ENCODE measurements around the gene DUS3L. TPM values are rescaled to one million over a fixed set of nuclear protein-coding genes. Genes with fewer than 3 reads are reported as not detected.

Gene DUS3L
- total RNA-seq, 1 donor from 2014 or later = 61.1 TPM

DNA sequence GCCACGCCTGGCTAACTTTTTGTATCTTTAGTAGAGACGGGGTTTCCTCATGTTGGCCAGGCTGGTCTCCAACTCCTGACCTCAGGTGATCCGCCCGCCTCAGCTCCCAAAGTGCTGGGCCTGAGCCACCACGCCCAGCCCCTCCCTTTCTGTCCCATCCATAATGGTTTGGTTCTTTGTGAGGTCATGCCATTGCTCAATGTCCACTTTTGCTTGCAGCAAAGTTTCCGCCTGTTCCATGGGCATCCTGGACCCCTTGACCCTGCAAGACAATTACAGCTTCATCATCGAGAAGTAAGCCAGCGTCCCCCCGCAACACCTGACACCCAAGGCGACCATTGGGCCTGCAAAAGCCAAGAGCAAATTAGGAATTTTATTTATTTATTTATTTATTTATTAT lies 23.0 kb downstream of the DUS3L start:
- H3K27ac Mint-ChIP-seq = no peak overlapping the region
- no peak overlapping the region for H3K4me3 Mint-ChIP-seq
- TF ChIP-seq, protein P1, sequence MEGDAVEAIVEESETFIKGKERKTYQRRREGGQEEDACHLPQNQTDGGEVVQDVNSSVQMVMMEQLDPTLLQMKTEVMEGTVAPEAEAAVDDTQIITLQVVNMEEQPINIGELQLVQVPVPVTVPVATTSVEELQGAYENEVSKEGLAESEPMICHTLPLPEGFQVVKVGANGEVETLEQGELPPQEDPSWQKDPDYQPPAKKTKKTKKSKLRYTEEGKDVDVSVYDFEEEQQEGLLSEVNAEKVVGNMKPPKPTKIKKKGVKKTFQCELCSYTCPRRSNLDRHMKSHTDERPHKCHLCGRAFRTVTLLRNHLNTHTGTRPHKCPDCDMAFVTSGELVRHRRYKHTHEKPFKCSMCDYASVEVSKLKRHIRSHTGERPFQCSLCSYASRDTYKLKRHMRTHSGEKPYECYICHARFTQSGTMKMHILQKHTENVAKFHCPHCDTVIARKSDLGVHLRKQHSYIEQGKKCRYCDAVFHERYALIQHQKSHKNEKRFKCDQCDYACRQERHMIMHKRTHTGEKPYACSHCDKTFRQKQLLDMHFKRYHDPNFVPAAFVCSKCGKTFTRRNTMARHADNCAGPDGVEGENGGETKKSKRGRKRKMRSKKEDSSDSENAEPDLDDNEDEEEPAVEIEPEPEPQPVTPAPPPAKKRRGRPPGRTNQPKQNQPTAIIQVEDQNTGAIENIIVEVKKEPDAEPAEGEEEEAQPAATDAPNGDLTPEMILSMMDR (IDR thresholded peaks at IDR 0.05; ENCODE audit: unreplicated experiment) = no peak
- no peak for DNase-seq (ENCODE audit: low spot score in 2 of 2, unreplicated experiment in 2 of 2)
- H3K27me3 Mint-ChIP-seq (ENCODE audit: low read depth) = no peaks in the 10 kb centered on the region
- no peaks in the 10 kb centered on the region for H3K36me3 Mint-ChIP-seq
- no peaks in the 10 kb centered on the region for H3K9me3 Mint-ChIP-seq
- no peaks in the 10 kb centered on the region for H3K4me1 Mint-ChIP-seq

- Mint-ChIP-seq H3K27me3 (ENCODE audit: low read depth) (no peaks in the 10 kb centered on the region), H3K9me3 (no peaks in the 10 kb centered on the region), H3K4me3 (no peak overlapping the region), H3K27ac (no peak overlapping the region), H3K4me1 (no peaks in the 10 kb centered on the region), H3K36me3 (no peaks in the 10 kb centered on the region)
- no peak for DNase-seq (ENCODE audit: low spot score in 2 of 2, unreplicated experiment in 2 of 2)
- TF ChIP-seq, protein P1 (IDR thresholded peaks at IDR 0.05; ENCODE audit: unreplicated experiment) = no peak
Measured at GRCh38 chr19:5765220-5765619, 25.7 kb downstream of the DUS3L start.

- H3K27me3 Mint-ChIP-seq (ENCODE audit: low read depth) = peaks cover 2% of the 10 kb centered on the region
- TF ChIP-seq, protein P1 (IDR thresholded peaks at IDR 0.05; ENCODE audit: unreplicated experiment) = no peak
Measured at GRCh38 chr19:5762608-5763217, 28.2 kb downstream of the DUS3L start.

GRCh38 chr19:5753743-5754142 lies 37.2 kb downstream of the DUS3L start:
- H3K4me1 Mint-ChIP-seq = peaks cover 2% of the 10 kb centered on the region
- peaks cover 7% of the 10 kb centered on the region for H3K27me3 Mint-ChIP-seq (ENCODE audit: low read depth)
- DNase-seq (ENCODE audit: low spot score in 2 of 2, unreplicated experiment in 2 of 2) = no peak
- TF ChIP-seq, protein P1 (IDR thresholded peaks at IDR 0.05; ENCODE audit: unreplicated experiment) = no peak
- H3K36me3 Mint-ChIP-seq = no peaks in the 10 kb centered on the region
- H3K4me3 Mint-ChIP-seq = no peak overlapping the region
- H3K27ac Mint-ChIP-seq = no peak overlapping the region
- no peaks in the 10 kb centered on the region for H3K9me3 Mint-ChIP-seq

More at GRCh38 chr19:5762608-5763217, 28.2 kb downstream of the DUS3L start:
- Mint-ChIP-seq H3K36me3 (no peaks in the 10 kb centered on the region), H3K27ac (no peak overlapping the region), H3K4me1 (no peaks in the 10 kb centered on the region), H3K9me3 (no peaks in the 10 kb centered on the region), H3K4me3 (no peak overlapping the region)
- no peak for DNase-seq (ENCODE audit: low spot score in 2 of 2, unreplicated experiment in 2 of 2)

GRCh38 chr19:5751709-5752108 lies 39.3 kb downstream of the DUS3L start:
- TF ChIP-seq, protein P1 (IDR thresholded peaks at IDR 0.05; ENCODE audit: unreplicated experiment) = no peak
- H3K4me1 Mint-ChIP-seq = peaks cover 2% of the 10 kb centered on the region
- no peak overlapping the region for H3K27ac Mint-ChIP-seq
- H3K27me3 Mint-ChIP-seq (ENCODE audit: low read depth) = peaks cover 7% of the 10 kb centered on the region
- H3K36me3 Mint-ChIP-seq = no peaks in the 10 kb centered on the region
- no peak for DNase-seq (ENCODE audit: low spot score in 2 of 2, unreplicated experiment in 2 of 2)
- no peaks in the 10 kb centered on the region for H3K9me3 Mint-ChIP-seq
- H3K4me3 Mint-ChIP-seq = no peak overlapping the region
